NCI-H187 treated with DMSO at 0.1 percent for 48 hours (cell line): Measurements from ENCODE around the gene DMRTC2.

Experiments used
- DNase-seq: peaks from one replicate; lab custom pipeline; 2025; lab: John Stamatoyannopoulos, UW

The DMRTC2 gene

DNA sequence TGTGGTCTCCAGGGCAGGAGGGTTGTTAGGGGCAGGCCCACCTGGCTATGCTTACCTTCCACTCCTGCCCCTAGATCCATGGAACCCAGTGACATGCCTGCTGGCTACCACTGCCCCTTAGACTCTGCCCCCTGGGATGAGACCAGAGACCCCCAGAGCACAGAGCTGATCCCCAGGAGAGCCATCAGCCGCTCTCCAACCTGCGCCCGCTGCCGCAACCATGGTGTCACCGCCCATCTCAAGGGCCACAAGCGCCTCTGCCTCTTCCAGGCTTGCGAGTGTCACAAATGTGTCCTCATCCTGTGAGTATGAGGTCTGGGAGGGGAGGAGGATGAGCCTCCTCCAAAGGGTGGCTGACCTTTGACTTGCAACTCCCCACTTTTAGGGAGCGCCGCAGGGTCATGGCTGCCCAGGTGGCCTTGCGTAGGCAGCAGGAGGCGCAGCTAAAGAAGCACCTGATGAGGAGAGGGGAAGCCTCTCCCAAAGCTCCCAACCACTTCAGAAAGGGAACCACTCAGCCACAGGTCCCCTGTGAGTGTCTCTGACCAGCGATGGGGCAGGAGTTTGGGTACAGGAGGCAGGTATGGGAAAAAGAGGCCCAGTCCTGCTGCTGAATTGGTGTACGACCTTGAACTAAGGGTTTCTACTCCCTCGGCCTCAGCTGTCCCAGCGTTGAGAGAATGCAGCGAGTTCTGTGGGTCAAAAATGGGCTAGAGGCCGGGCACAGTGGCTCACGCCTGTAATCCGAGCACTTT is 2.7 kb downstream of the DMRTC2 start:
- DNase-seq, result no peak

DNA sequence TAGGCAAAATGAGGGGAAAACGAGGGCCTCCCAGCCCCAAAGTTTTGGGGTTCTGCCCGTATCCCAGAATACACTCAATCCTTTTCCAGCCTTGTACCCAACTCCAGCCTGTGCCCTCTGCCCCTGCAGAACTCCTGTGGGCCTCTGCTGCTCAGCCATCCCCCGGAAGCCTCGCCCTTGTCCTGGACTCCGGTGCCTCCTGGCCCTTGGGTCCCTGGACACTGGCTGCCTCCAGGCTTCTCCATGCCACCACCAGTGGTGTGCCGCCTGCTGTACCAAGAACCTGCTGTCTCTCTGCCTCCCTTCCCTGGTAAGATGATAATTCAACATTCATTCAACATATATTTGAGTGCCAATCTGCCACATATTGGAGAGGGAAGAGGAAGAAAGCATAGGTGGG is 3.8 kb downstream of the DMRTC2 start:
- no peak for DNase-seq

DNA sequence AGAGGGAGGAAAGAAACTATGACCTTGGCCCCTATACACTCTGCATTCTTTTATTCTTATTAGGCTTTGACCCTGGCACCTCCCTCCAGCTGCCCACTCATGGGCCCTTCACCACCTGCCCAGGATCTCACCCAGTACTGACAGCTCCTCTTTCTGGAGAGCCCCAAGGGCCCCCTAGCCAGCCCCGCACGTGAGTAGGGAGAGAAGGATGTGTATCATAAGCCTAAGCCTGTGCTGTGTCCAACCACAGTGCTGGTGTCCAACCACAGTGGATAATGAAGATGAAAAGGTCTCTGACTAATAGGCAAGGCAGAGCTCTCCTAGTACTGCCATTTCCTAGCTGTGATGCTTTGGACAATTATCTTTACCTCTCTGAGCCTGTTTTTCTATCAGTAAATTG is 4.2 kb downstream of the DMRTC2 start:
- DNase-seq, result no peak

DNA sequence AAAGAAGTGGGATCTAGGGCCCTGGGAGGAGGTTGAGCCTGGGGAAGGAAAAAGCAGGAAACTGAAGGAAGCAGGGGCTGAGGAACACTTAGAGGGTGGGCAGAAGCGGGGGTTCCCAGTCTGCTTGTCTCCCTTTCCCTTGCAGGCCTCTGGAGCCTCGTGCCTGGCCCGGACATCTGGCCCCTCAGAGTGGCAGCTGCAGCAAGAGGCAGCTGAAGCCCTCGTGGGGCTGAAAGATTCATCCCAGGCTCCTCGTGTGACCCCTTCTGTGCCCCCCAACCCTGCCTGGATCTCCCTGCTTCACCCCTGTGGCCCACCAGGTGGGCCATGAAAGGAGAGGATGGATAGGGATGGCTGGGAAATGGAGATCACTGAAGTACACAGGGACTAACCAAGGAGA is 5.5 kb downstream of the DMRTC2 start:
- no peak for DNase-seq

DNA sequence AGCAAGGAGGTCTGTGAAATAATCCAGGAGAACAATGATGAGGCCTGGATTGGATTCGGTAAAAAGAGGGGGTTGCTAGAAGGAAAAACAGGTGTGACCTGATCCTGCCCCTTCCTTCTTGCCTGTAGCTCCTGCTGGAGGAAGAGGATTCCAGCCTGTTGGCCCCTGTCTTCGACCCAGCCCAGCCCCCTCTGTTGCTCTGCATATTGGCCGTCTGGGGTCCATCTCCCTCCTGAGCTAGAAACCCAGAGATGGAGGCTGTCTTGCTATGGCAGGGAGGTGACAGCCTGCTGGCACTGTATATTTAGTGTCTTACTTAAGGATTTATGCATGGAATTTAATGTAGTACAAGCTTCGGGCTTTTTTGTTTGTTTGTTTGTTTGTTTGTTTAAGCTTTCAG is 6.6 kb downstream of the DMRTC2 start:
- DNase-seq, result no peak

DNA sequence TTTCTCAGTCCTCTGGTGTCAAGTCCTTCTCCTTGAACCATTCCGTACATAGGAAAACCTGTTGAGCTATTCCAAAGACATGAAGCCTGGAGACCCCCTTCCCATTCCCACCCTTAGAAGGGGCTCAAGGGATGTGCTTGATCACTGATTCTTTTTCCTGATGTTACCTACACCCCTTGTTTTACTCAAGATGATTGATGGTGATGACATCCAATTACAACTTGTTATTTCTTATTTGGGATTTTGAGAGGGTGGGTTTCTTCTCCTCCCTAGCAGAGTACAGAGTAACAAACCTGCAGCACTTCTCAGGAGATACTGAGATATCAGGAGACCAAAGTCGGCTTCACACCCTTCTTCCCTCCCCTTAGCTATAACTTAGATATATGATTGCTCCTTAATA is 8.5 kb downstream of the DMRTC2 start:
- no peak for DNase-seq

DNA sequence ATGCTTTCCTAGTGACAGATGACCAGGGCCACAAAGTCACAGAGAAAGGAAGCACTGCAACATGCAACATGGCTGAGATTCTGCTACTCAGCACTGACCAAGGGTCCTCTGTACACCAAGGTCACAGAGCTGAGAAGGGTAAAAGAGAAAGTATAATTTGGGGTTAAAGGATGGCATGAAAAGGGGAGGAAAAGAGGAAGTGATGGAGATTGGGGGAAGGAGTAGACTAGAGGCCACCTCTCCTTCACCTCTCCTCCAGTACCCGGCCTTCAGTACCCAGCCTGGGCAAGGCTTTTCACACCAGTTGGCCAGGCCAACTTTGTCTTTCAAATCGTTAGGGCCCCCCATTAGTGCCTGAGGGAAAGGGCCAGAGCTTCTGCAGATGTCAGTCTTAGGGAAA is 8.9 kb downstream of the DMRTC2 start:
- DNase-seq, result no peak

DNA sequence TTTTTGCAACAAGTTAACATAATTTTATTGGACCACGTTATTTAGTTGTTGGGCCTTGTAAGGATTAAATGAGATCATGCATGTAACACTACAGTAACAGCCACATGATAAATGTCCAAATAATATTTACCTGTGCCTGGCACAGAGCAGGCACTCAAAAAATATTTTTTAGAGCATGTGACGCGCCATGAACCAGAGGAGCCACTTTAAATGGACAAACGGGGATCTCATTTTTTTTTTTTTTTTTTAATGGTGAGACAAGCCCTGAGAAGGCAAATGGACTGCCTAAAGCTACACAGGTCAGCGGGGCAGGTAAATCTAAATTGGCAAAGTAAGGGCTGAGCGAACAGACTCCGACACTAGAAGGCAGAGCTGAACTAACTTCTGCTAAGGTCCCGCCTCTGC is 14.4 kb downstream of the DMRTC2 start:
- no peak for DNase-seq

DNA sequence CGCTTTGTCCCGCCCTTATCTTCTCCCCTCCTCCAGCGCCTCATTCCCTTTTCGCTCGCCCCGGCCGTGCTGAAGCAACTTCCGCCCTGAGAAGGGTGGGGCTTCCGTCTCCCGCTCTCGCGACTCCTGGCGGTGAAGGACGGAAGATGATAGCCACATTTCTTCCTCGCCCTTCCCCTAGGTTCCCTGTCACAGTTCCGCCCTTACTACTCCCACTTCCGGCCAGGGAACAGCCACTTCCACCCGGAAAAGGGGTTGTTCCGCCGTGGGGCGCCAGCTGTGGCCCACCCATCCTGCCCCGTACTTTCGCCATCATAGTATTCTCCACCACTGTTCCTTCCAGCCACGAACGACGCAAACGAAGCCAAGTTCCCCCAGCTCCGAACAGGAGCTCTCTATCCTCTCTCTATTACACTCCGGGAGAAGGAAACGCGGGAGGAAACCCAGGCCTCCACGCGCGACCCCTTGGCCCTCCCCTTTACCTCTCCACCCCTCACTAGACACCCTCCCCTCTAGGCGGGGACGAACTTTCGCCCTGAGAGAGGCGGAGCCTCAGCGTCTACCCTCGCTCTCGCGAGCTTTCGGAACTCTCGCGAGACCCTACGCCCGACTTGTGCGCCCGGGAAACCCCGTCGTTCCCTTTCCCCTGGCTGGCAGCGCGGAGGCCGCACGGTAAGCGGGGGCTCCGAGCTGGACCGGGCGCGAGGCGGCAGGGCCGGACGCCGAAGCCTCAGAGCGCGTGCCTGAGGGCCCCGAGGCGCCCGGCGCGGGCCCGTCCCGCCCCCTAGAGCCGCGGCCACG is 15.0 kb downstream of the DMRTC2 start, which contains the start of gene RPS19:
TSS of gene RPS19 (plus strand) at position 638 of the 801 bp plus-strand sequence. CDS start 520 bp downstream, outside the sequence.
- peak; percentile 96 for DNase-seq

DNA sequence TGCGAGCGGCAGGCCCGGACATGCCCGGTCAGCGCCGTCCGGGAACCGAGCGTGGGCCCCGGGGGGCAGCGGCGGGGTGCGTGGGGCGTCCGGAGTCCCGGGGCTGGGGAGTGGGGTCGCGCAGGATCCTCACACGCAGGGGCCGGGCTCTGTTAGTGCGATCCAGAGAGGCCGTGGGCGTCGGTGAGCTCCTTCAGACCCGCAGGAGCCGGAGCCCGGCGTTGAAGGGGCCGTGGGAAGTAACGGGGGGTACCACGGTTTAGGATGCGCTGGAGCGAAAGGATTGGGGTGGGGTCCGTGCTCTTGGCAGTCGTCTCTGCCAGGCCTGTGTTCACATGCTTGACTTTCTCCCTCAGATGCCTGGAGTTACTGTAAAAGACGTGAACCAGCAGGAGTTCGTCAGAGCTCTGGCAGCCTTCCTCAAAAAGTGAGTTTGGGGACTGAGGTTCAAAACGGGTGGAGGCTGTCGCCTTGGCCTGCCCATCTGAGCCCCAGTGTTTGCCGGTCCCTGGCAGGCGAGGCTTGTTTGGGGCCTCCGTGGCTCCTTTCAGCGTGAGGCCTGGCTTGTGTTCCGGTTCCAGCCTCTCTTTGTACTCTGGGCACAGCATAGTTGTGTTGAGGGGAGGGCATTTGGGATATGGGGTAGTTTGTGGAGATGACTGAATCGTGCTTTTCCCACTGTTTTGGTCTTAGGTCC is 15.7 kb downstream of the DMRTC2 start:
- no peak for DNase-seq

DNA sequence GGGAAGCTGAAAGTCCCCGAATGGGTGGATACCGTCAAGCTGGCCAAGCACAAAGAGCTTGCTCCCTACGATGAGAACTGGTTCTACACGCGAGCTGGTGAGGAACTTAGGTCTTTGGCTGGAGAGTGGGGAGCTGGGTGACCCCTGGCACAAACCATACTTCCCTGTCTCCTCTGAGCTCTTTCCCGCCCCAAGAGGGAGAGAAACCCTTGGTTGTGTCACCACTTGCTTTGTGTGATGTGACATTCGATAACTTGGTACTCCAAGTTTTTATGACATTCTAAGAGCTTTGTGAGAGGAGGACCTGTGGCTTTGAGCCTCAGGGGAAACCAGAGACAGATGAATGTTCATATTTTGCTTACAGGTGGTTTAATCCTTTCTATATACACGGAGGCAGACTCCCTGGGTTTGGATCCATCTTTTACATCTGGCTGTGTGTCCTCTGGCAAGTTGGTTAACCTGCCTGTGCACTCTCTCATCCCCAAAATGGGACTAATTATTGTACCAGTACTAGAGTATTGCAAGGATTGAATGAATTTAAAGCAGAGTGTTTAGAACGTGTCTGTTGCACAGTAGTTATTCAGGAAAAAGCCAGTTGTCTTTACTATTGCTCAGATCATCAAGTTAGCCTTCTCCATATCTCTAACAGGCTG is 16.4 kb downstream of the DMRTC2 start:
- peak; percentile 8 for DNase-seq

DNA sequence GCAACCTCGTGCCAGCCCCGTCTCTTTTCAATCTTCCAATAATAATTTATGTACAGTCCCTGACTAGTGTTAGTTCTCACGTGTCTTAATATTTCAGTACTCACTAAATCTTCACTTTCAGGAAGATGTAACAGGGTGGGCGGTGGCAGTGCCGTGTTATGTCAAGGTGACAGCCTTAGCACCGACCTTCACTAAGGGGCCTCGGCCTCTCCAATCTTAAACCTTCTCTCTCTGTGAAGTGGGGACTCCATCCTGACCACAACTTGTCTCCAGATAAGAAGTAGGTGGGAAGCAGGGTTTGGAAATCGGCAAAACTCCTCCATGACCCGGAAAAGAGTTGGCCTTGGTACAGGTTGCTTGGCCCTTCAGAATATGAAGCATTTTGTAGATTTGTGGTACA is 17.0 kb downstream of the DMRTC2 start:
- no peak for DNase-seq

DNA sequence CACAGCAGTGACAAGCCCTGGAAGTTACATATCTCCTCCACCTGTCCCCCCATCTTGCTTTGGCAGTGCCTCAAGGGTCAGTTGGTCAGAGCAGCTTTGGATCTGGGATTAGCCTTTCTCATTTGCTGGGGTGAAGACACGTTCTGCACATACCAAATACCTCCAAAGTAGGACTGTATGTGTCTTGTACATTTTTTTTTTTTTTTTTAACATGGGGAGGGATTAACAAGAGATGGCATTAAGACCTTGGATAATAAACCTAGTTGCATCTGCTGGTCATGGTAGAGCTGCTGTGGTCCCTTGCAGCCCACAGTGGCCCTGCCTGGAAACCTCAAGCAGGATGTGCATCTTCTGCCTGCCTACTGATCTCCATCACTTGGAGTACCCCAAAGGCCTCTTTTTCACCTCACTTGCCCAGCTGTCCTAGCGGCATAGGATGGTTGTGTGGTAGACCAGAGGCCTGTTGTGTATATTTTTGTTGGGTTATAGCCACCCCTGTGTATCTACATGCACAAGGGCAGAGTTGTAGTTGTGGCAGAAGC is 17.7 kb downstream of the DMRTC2 start:
- no peak for DNase-seq

DNA sequence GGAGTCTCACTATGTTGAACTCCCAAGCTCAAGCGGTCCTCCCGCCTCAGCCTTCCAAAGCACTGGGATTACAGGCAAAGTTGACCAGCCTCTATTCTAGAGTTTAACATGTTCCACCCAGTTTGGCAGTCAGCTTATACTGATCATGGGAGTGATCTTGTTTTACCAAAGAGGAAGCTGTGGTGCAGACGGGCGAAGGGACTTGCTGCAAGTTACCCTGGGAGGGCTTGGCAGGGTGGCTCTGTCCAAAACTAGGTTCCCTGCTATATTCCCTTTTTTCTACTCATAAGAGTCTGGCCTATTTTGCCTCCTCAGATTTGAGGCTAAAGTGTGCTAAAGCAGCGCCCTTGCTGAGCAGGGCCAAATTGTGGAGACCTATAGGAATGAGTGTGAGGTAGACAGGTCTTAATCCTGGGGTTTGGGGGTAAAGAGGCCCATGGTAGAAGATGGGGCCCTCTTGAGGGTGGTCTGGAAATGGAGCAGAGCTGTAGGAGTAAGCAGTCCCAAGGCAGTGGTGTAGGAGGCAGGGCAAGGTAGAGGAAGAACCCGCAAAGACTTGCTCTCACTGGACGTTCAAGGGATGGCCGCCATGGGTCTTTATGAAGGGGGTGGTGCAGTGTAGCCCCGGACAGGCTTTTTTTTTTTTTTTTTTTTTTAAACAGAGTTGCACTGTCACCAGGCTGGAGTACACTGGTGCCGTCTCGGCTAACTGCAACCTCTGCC is 18.5 kb downstream of the DMRTC2 start:
- DNase-seq, result no peak

DNA sequence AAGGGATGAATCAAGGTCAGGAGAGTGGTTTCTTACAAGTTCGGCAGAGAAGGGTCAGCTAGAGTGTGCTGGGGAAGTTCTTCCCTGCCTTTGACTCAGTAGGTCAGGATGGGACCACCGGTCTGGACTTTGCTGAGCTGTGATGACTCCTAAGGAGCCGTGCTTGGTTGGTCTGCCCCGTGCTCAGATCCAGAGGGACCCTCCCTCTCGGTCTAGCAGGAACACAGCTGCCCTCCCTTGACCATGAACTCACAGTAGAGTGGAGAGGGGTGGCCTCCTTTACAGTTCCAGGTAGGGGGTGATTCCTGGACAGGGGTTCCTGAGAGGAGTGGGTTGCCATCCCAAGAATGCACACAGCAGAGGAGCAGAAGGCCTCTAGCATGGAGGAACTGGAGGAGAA is 19.5 kb downstream of the DMRTC2 start:
- no peak for DNase-seq

DNA sequence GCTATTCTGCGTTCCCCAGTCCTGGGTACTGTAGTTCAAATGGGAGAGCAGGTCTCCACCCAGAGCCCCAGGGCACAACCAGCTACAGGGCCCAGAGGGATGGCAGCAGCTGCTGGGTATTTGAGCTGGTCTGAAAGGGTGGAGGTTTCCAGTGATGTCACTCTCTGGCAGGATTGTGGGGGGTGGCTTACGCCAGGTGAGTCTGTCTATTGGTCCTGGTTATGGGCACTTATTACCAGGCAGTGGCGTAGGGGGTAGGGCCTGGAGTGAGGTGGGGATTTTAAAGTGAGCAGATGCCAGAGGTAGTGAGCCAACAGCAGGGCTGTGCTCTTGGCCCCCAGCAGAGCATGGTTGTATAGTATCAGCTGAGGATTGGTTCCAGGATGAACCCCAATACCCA is 21.4 kb downstream of the DMRTC2 start:
- no peak for DNase-seq

DNA sequence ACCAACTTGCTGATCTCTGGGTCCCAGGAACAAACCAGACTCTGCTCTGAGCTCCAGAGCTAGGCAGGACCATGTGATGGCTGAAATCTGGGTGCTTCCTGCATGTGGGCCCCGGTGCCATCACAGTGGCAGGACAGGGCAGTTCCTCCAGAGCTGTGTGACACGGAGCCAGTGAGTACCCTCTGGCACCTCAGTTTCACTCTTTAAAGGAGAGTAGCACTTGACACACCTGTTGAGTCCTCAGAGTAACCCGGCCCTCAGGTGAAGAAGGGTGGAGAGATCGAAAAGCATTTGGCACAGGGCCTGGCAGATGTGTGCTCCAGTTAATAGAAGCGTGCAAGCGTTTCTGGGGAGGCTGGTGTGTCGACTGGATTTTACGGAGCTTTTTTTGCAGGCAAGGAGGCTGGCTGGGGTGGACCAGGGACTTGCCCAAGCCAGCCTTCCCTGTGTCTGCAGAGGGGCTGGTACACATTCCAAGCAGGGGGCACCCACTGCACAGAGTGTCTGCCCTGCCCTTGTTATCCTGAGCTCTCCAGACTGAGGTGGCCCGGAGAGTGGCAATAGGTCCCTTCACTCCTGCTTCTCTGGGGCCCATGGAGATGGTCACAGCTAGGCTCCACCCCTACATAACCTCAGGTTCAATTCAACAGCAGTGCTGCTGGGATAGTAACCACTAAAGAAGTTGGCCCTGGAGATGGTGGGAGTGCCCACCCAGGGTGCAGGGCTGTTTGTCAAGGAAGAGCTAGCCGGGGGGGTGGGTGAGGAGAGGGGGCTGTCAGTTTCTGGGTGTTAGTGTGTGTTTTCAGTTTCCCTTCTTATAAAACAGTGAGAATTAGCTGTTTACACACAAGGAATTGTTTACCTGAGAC is 23.5 kb downstream of the DMRTC2 start:
- peak; percentile 64 for DNase-seq

DNA sequence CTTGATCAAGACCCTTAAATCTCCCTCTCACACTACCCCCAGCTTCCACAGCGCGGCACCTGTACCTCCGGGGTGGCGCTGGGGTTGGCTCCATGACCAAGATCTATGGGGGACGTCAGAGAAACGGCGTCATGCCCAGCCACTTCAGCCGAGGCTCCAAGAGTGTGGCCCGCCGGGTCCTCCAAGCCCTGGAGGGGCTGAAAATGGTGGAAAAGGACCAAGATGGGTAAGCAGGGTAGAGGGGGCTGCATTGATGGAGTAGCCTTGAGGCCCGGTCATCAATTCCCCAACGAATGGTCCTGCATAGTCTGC is 24.1 kb downstream of the DMRTC2 start:
- DNase-seq, result no peak

DNA sequence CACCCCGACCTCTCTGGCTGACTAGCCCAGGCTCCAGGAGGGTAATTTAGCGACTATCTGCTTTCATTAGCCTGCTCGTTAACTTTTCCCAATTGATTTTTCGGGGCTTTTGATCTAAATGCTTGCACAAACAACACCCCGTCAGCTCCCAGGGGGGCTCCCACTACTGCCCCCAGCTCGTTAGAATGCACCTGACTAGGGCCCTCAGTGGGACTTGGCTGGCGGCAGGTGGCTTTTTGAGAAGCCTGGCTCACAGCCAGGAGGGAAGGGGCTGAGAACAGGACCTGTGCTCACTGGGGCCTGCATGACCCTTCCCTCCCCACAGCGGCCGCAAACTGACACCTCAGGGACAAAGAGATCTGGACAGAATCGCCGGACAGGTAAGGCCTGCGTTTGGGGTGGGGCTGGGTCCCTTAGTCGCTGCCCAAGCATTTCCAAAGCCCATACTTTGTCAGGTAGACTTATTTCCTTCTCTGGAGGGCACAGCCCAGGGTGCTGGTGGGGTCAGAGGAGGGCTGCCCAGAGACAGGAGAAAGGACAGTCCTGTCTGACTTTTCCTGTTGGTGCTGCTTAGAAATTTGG is 24.6 kb downstream of the DMRTC2 start:
- DNase-seq, result no peak

DNA sequence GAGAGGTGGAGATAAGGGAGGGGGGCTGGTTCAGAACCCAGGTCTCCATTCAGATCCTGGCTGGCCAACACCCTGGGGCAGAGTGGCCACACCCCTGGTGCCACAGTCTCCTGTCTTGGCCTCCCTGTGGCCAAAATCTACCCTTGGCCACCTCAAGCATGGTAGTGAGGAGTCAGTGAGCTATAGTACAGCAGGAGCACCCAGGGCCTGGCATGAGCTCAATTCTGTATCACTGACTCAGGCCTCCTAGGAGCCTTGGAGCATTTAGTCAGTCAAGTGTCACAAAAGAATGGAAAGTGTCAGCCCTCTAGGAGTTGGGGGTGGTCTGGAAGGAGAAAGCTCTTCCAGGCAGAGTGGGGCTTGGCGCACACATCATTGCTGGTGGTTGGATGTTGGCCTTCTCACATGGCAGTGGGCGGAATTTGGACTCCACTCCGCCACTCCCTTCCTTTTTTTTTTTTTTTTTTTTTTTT is 25.6 kb downstream of the DMRTC2 start:
- no peak for DNase-seq
